Panc1 (cell line): ENCODE measurements around the gene TSPYL1. TPM values are rescaled to one million over a fixed set of nuclear protein-coding genes. Genes with fewer than 3 reads are reported as not detected.

Experiments
- ATAC-seq: fragments of 200-7000 bp; cut with Tn5 transposase; 2 replicates; pipeline ENCODE4 v1.9.1; 2020; ENCODE audit warnings: mild to moderate bottlenecking, moderate library complexity
- BruUV-seq: library from RNA; stranded (reverse); fragments of 400-500 nt; replicated peaks from 2 replicates; lab custom pipeline; 2021; lab: Mats Ljungman, UMichigan
- CTCF ChIA-PET: fragments of 300-600 bp; sonication (Branson Sonifier 250); formaldehyde crosslinking; loops from one replicate; lab custom pipeline; 2022; ENCODE audit warnings: antibody characterized with exemption; lab: Charles Lee
- POLR2A ChIA-PET: fragments of 300-600 bp; sonication (Branson Sonifier 250); formaldehyde crosslinking; loops from one replicate; lab custom pipeline; 2022; ENCODE audit warnings: antibody characterized with exemption; lab: Charles Lee
- DNase-seq: peaks from one replicate; pipeline ENCODE4 v3.0.0-alpha.2; 2010; ENCODE audit warnings: low read depth, low spot score
- H3K27ac ChIP-seq: 2 replicates; pipeline ENCODE4 v1.5.1; 2011; ENCODE audit warnings: mild to moderate bottlenecking, low read length, inconsistent platforms
- H3K27me3 ChIP-seq: fragments of 200-500 bp; sonication (Bioruptor generic); 2 replicates; pipeline ENCODE4 v1.6.0; 2014; ENCODE audit warnings: low read length, inconsistent platforms; ENCODE audit not compliant: control insufficient read depth, insufficient read depth
- H3K36me3 ChIP-seq: fragments of 200-500 bp; sonication (Bioruptor generic); 2 replicates; pipeline ENCODE4 v1.5.1; 2014; ENCODE audit warnings: inconsistent platforms, mild to moderate bottlenecking, low read length, moderate library complexity; ENCODE audit not compliant: control insufficient read depth, insufficient read depth
- H3K4me1 ChIP-seq: 2 replicates; pipeline ENCODE4 v1.5.1; 2011; ENCODE audit warnings: inconsistent platforms, mild to moderate bottlenecking, low read length, moderate library complexity; ENCODE audit not compliant: control insufficient read depth, insufficient read depth
- H3K4me3 ChIP-seq, 2 experiments: 2 replicates each; pipeline ENCODE4 v1.5.1; 2011 to 2012; ENCODE audit warnings: low read depth in 2 of 2, low read length in 2 of 2, mild to moderate bottlenecking in 2 of 2, inconsistent platforms in 1 of 2, moderate library complexity in 1 of 2
- H3K9me3 ChIP-seq: fragments of 200-500 bp; sonication (Bioruptor generic); 2 replicates; pipeline ENCODE4 v1.5.1; 2014; ENCODE audit warnings: low read depth, mild to moderate bottlenecking, inconsistent platforms, low read length, moderate library complexity; ENCODE audit not compliant: control insufficient read depth, insufficient read depth
- POLR2AphosphoS5 ChIP-seq: IDR thresholded peaks from 2 replicates; pipeline ENCODE4 v1.6.1; 2012; ENCODE audit warnings: mild to moderate bottlenecking, low read depth, low read length, moderate library complexity
- SIN3A ChIP-seq: IDR thresholded peaks from 2 replicates; pipeline ENCODE4 v1.6.1; 2012; ENCODE audit warnings: low read depth, mild to moderate bottlenecking, low read length, moderate library complexity, borderline replicate concordance; ENCODE audit not compliant: insufficient read depth
- TCF7L2 ChIP-seq: IDR thresholded peaks from 2 replicates; pipeline ENCODE4 v1.6.1; 2011; ENCODE audit warnings: mild to moderate bottlenecking, low read depth, low read length, inconsistent platforms
- in situ Hi-C: cut with HindIII; loops from 2 replicates; pipeline ENCODE4 v1.10.0; 2016; ENCODE audit warnings: low sequenced_read_pairs, low pct_unique_long_range_greater_than_20kb
- intact Hi-C: fragments of 100-400 bp; cut with micrococcal nuclease; formaldehyde crosslinking; loops from one replicate; pipeline ENCODE4 v1.10.0; 2022; ENCODE audit not compliant: unreplicated experiment
- total RNA-seq: library from RNA; stranded (reverse); gene quantifications from one replicate; pipeline ENCODE4 v1.2.1, GENCODE V29; 2021; ENCODE audit not compliant: unreplicated experiment
- TF ChIP-seq, protein P1 (sequence below): fragments of 450-650 bp; IDR thresholded peaks from 2 replicates; pipeline ENCODE4 v1.5.1; 2017; ENCODE audit warnings: mild to moderate bottlenecking
- TF ChIP-seq, protein P2 (sequence below), 2 experiments: IDR thresholded peaks; 2 replicates each; pipeline ENCODE4 v1.6.1; 2011 to 2012; ENCODE audit warnings: low read depth in 2 of 2, control low read depth in 1 of 2, low read length in 1 of 2, mild to moderate bottlenecking in 1 of 2, moderate library complexity in 1 of 2; ENCODE audit not compliant: insufficient read depth in 1 of 2

TSPYL1 gene
- total RNA-seq, 1 experiment from 2014 or later: 103 TPM

GRCh38 chr6:116307001-116307400 lies 27.3 kb upstream of the TSPYL1 start:
- H3K4me1 ChIP-seq: no peaks in the 10 kb centered on the region
- CTCF ChIA-PET: no interaction called here
- no peak overlapping the region for H3K27ac ChIP-seq
- POLR2A ChIA-PET: no interaction called here
- H3K9me3 ChIP-seq: no peaks in the 10 kb centered on the region
- DNase-seq (no peak), ATAC-seq (no peak)
- TF ChIP-seq SIN3A: no peak
- TF ChIP-seq POLR2AphosphoS5: no peak
- TF ChIP-seq, protein P1, sequence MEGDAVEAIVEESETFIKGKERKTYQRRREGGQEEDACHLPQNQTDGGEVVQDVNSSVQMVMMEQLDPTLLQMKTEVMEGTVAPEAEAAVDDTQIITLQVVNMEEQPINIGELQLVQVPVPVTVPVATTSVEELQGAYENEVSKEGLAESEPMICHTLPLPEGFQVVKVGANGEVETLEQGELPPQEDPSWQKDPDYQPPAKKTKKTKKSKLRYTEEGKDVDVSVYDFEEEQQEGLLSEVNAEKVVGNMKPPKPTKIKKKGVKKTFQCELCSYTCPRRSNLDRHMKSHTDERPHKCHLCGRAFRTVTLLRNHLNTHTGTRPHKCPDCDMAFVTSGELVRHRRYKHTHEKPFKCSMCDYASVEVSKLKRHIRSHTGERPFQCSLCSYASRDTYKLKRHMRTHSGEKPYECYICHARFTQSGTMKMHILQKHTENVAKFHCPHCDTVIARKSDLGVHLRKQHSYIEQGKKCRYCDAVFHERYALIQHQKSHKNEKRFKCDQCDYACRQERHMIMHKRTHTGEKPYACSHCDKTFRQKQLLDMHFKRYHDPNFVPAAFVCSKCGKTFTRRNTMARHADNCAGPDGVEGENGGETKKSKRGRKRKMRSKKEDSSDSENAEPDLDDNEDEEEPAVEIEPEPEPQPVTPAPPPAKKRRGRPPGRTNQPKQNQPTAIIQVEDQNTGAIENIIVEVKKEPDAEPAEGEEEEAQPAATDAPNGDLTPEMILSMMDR: no peak
- TF ChIP-seq, protein P2, sequence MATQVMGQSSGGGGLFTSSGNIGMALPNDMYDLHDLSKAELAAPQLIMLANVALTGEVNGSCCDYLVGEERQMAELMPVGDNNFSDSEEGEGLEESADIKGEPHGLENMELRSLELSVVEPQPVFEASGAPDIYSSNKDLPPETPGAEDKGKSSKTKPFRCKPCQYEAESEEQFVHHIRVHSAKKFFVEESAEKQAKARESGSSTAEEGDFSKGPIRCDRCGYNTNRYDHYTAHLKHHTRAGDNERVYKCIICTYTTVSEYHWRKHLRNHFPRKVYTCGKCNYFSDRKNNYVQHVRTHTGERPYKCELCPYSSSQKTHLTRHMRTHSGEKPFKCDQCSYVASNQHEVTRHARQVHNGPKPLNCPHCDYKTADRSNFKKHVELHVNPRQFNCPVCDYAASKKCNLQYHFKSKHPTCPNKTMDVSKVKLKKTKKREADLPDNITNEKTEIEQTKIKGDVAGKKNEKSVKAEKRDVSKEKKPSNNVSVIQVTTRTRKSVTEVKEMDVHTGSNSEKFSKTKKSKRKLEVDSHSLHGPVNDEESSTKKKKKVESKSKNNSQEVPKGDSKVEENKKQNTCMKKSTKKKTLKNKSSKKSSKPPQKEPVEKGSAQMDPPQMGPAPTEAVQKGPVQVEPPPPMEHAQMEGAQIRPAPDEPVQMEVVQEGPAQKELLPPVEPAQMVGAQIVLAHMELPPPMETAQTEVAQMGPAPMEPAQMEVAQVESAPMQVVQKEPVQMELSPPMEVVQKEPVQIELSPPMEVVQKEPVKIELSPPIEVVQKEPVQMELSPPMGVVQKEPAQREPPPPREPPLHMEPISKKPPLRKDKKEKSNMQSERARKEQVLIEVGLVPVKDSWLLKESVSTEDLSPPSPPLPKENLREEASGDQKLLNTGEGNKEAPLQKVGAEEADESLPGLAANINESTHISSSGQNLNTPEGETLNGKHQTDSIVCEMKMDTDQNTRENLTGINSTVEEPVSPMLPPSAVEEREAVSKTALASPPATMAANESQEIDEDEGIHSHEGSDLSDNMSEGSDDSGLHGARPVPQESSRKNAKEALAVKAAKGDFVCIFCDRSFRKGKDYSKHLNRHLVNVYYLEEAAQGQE (IDR thresholded peaks at IDR 0.05; ENCODE audit: insufficient read depth in 1 of 2, low read depth in 2 of 2, low read length in 1 of 2): no peak
- TF ChIP-seq TCF7L2: no peak
- H3K27me3 ChIP-seq: no peaks in the 10 kb centered on the region; the same call in 1 of the 2 replicates
- intact Hi-C loops (no loop called here), in situ Hi-C loops (no loop called here)
- H3K36me3 ChIP-seq: no peaks in the 10 kb centered on the region
- H3K4me3 ChIP-seq: no peak overlapping the region
- BruUV-seq: no TSS peak

DNA sequence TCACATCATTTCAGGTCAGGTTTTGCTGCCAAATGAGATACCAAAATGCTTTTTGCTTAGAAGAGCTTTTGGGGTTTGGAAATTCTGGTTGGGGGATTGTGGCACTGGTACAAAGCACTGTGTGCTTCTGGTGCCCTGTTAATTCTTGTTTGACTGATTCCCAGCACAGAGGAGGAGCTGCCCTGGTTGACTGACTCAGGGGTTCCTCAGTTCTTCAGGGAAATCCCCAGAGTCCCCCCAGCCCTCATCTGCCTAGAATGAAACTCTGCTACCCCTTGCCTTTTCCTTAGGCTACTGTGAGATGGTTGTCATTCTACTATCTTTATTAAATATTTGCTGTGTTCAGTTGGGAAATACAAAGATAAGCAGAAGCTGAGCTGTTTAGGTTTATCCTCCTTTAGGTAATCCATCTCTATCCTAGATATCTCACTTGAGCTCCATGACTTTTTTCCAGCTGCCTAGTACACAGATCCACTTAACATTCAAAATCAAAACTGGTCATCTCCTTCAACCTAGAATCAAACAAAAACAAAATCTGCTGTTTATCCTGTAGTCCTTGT lies 24.9 kb upstream of the TSPYL1 start:
- Histone ChIP-seq H3K4me1 (no peaks in the 10 kb centered on the region), H3K4me3 (no peak overlapping the region), H3K27ac (no peak overlapping the region), H3K27me3 (peaks cover 6% of the 10 kb centered on the region), H3K9me3 (no peaks in the 10 kb centered on the region), H3K36me3 (no peaks in the 10 kb centered on the region)
- TF ChIP-seq, protein P1: no peak
- TF ChIP-seq TCF7L2 (no peak), POLR2AphosphoS5 (no peak), SIN3A (no peak)
- TF ChIP-seq, protein P2 (IDR thresholded peaks at IDR 0.05; ENCODE audit: insufficient read depth in 1 of 2, low read depth in 2 of 2, low read length in 1 of 2): no peak
- DNase-seq: no peak
- no TSS peak for BruUV-seq
- POLR2A ChIA-PET: no interaction called here
- in situ Hi-C loops: no loop called here
- intact Hi-C loops: no loop called here
- no peak for ATAC-seq
- CTCF ChIA-PET: no interaction called here
